WTC11 (cell line): Measurements from ENCODE around the gene PDE6D. TPM values are rescaled to one million over a fixed set of nuclear protein-coding genes. Genes with fewer than 3 reads are reported as not detected.

ENCODE experiments used
- ATAC-seq: fragments of 200-7000 bp; cut with Tn5 transposase; 2 replicates; pipeline ENCODE4 v1.10.0; 2021; ENCODE audit warnings: mild to moderate bottlenecking, moderate library complexity
- CTCF ChIA-PET: fragments of 300-600 bp; sonication (Branson Sonifier 250); formaldehyde crosslinking; loops from one replicate; lab custom pipeline; 2021; ENCODE audit warnings: antibody characterized with exemption; lab: Charles Lee
- POLR2A ChIA-PET: fragments of 350-600 bp; sonication (Branson Sonifier 250); formaldehyde crosslinking; loops from one replicate; lab custom pipeline; 2021; ENCODE audit warnings: antibody characterized with exemption; lab: Charles Lee
- DNase-seq: peaks from one replicate; pipeline ENCODE4 v3.0.0; 2021; ENCODE audit warnings: low spot score
- H3K27ac Mint-ChIP-seq: 2 replicates; pipeline ENCODE4 v1.8.0; 2021; ENCODE audit warnings: mixed read lengths
- H3K27me3 Mint-ChIP-seq: 2 replicates; pipeline ENCODE4 v1.8.0; 2021; ENCODE audit warnings: low read depth, mild to moderate bottlenecking, moderate library complexity, mixed read lengths
- H3K36me3 Mint-ChIP-seq: 2 replicates; pipeline ENCODE4 v1.8.0; 2021; ENCODE audit warnings: mixed read lengths
- H3K4me1 Mint-ChIP-seq: 2 replicates; pipeline ENCODE4 v1.8.0; 2022; ENCODE audit warnings: mixed read lengths
- H3K4me3 Mint-ChIP-seq: 2 replicates; pipeline ENCODE4 v1.8.0; 2021; ENCODE audit warnings: mild to moderate bottlenecking, moderate library complexity, mixed read lengths
- H3K9me3 Mint-ChIP-seq: 2 replicates; pipeline ENCODE4 v1.8.0; 2021; ENCODE audit warnings: mixed read lengths
- AFF4 ChIP-seq: sonication (generic); formaldehyde crosslinking; IDR thresholded peaks from 2 replicates; pipeline ENCODE4 v1.8.1; 2023; ENCODE audit warnings: mild to moderate bottlenecking, missing genetic modification reagents, borderline replicate concordance
- ATF1 ChIP-seq: sonication (generic); formaldehyde crosslinking; IDR thresholded peaks from 2 replicates; pipeline ENCODE4 v1.8.1; 2023; ENCODE audit warnings: mild to moderate bottlenecking, moderate library complexity, missing genetic modification reagents
- ATF6 ChIP-seq: sonication (generic); formaldehyde crosslinking; IDR thresholded peaks from 2 replicates; pipeline ENCODE4 v1.8.1; 2023; ENCODE audit warnings: mild to moderate bottlenecking, missing genetic modification reagents
- CBFB ChIP-seq: sonication (generic); formaldehyde crosslinking; IDR thresholded peaks from 2 replicates; pipeline ENCODE4 v1.8.1; 2022; ENCODE audit warnings: mild to moderate bottlenecking, low read depth, missing genetic modification reagents
- E2F5 ChIP-seq: sonication (generic); formaldehyde crosslinking; IDR thresholded peaks from 2 replicates; pipeline ENCODE4 v1.8.1; 2022; ENCODE audit warnings: mild to moderate bottlenecking, moderate library complexity, missing genetic modification reagents
- ETV6 ChIP-seq: sonication (generic); formaldehyde crosslinking; IDR thresholded peaks from 2 replicates; pipeline ENCODE4 v1.8.1; 2022; ENCODE audit warnings: mild to moderate bottlenecking, missing genetic modification reagents
- KAT7 ChIP-seq: sonication (generic); formaldehyde crosslinking; IDR thresholded peaks from 2 replicates; pipeline ENCODE4 v1.8.1; 2023; ENCODE audit warnings: missing genetic modification reagents, mild to moderate bottlenecking, borderline replicate concordance
- NFYB ChIP-seq: sonication (generic); formaldehyde crosslinking; conservative IDR thresholded peaks from 2 replicates; pipeline ENCODE4 v1.8.0; 2022; ENCODE audit warnings: low read depth, missing genetic modification reagents
- NR2C2 ChIP-seq: sonication (generic); formaldehyde crosslinking; IDR thresholded peaks from 2 replicates; pipeline ENCODE4 v1.8.0; 2022; ENCODE audit warnings: mild to moderate bottlenecking, missing genetic modification reagents
- PRDM15 ChIP-seq: sonication (generic); formaldehyde crosslinking; IDR thresholded peaks from 2 replicates; pipeline ENCODE4 v1.8.0; 2022; ENCODE audit warnings: missing genetic modification reagents
- RELA ChIP-seq: sonication (generic); formaldehyde crosslinking; IDR thresholded peaks from 2 replicates; pipeline ENCODE4 v1.8.1; 2022; ENCODE audit warnings: missing genetic modification reagents, mild to moderate bottlenecking, borderline replicate concordance
- TEAD1 ChIP-seq: sonication (generic); formaldehyde crosslinking; IDR thresholded peaks from 2 replicates; pipeline ENCODE4 v1.8.0; 2022; ENCODE audit warnings: mild to moderate bottlenecking, missing genetic modification reagents
- TEAD4 ChIP-seq: sonication (generic); formaldehyde crosslinking; IDR thresholded peaks from 2 replicates; pipeline ENCODE4 v1.8.0; 2022; ENCODE audit warnings: mild to moderate bottlenecking, missing genetic modification reagents
- ZNF425 ChIP-seq: fragments of 250-450 bp; sonication (Bioruptor Pico); conservative IDR thresholded peaks from 2 replicates; pipeline ENCODE4 v1.9.0; 2021; ENCODE audit warnings: mild to moderate bottlenecking
- ZNF512 ChIP-seq: sonication (generic); formaldehyde crosslinking; IDR thresholded peaks from 2 replicates; pipeline ENCODE4 v1.8.1; 2022; ENCODE audit warnings: missing genetic modification reagents, borderline replicate concordance
- total RNA-seq: library from RNA; stranded (reverse); gene quantifications from 3 replicates; pipeline ENCODE4 v1.2.3, GENCODE V29; 2021

PDE6D gene
- total RNA-seq, 1 experiment from 2014 or later: 30.2 TPM

GRCh38 chr2:231714639-231715498 lies 66.2 kb downstream of the PDE6D start:
- H3K9me3 Mint-ChIP-seq: no peaks in the 10 kb centered on the region
- ATAC-seq (peak; percentile 44), DNase-seq (peak; percentile 96)
- peaks cover 29% of the 10 kb centered on the region for H3K36me3 Mint-ChIP-seq
- ChIA-PET POLR2A (interaction anchor here (0.6 to 5.2 kb wide), 13 partner anchors 8 to 250 kb away, joined by 3 to 61 read pairs (median 8); partner anchors contain the start of gene NCL), CTCF (interaction anchor here (0.8 to 9.7 kb wide), 40 partner anchors 9 to 786 kb away, joined by 3 to 260 read pairs (median 6); partner anchors contain the start of genes COPS7B, NCL and PDE6D)
- H3K4me1 Mint-ChIP-seq: peaks cover 34% of the 10 kb centered on the region
- H3K27ac Mint-ChIP-seq: peak overlapping the region; percentile 98
- H3K27me3 Mint-ChIP-seq: no peaks in the 10 kb centered on the region; the same call in 1 of the 2 replicates
- H3K4me3 Mint-ChIP-seq: no peak overlapping the region; the same call in 1 of the 2 replicates
- TF ChIP-seq ATF6 (CRISPR knock-in tag) (no peak), ETV6 (CRISPR knock-in tag) (no peak), ATF1 (CRISPR knock-in tag) (0 out of 2 replicates have a peak, but pooled peaks have one; percentile 32), KAT7 (CRISPR knock-in tag) (peak; percentile 84; the same call in 1 of the 2 replicates), CBFB (CRISPR knock-in tag) (no peak), E2F5 (CRISPR knock-in tag) (no peak), RELA (CRISPR knock-in tag) (peak; percentile 82; the same call in 1 of the 2 replicates), TEAD1 (CRISPR knock-in tag) (no peak), ZNF512 (CRISPR knock-in tag) (no peak), NFYB (no peak), AFF4 (CRISPR knock-in tag) (peak; percentile 9; the same call in 1 of the 2 replicates), NR2C2 (CRISPR knock-in tag) (no peak), TEAD4 (CRISPR knock-in tag) (0 out of 2 replicates have a peak, but pooled peaks have one; percentile 39), PRDM15 (CRISPR knock-in tag) (no peak), ZNF425 (CRISPR knock-in tag) (no peak; the same call in 1 of the 2 replicates)
